Heart right ventricle (tissue), 16 donors: Measurements from ENCODE around the gene GNAI1. TPM values are rescaled to one million over a fixed set of nuclear protein-coding genes. Genes with fewer than 3 reads are reported as not detected.

Experiments
- ATAC-seq, 8 donors: fragments of 200-7000 bp; cut with Tn5 transposase; one replicate each; pipeline ENCODE4 v1.9.1; 2020; ENCODE audit warnings: mild to moderate bottlenecking in 8 of 8, moderate library complexity in 8 of 8, moderate number of reproducible peaks in 1 of 8
- DNase-seq, 2 donors: peaks; one replicate each; pipeline ENCODE4 v3.0.0-alpha.2; 2020
- H3K27ac ChIP-seq, 10 donors: fragments of 200-600 bp; sonication (generic) in 2 of 10; one replicate each; pipeline versions ENCODE4 v1.5.0 to v1.8.0; 2020 to 2022; ENCODE audit warnings: mild to moderate bottlenecking in 3 of 10
- H3K27me3 ChIP-seq, 7 donors: fragments of 200-600 bp; one replicate each; pipeline ENCODE4 v1.8.0; 2021 to 2022; ENCODE audit warnings: mild to moderate bottlenecking in 2 of 7
- H3K36me3 ChIP-seq, 9 donors: fragments of 200-600 bp; sonication (generic) in 1 of 9; one replicate each; pipeline versions ENCODE4 v1.5.0 to v1.8.0; 2020 to 2022; ENCODE audit warnings: mild to moderate bottlenecking in 2 of 9
- H3K4me1 ChIP-seq, 9 donors: fragments of 200-600 bp; sonication (generic) in 1 of 9; one replicate each; pipeline versions ENCODE4 v1.5.0 to v1.8.0; 2020 to 2022; ENCODE audit warnings: mild to moderate bottlenecking in 4 of 9
- H3K4me3 ChIP-seq, 10 donors: fragments of 200-600 bp; sonication (generic) in 2 of 10; one replicate each; pipeline versions ENCODE4 v1.5.0 to v1.8.0; 2020 to 2022; ENCODE audit warnings: mild to moderate bottlenecking in 7 of 10, moderate library complexity in 2 of 10
- H3K9me3 ChIP-seq, 11 donors: fragments of 200-600 bp in 10 of 11; sonication (generic) in 2 of 11; one replicate each; pipeline versions ENCODE4 v1.5.0 to v1.8.0; 2013 to 2022; ENCODE audit warnings: mild to moderate bottlenecking in 2 of 11, control low read depth in 1 of 11, moderate library complexity in 1 of 11
- CTCF ChIP-seq, 9 donors: fragments of 200-600 bp; sonication (generic) in 2 of 9; IDR thresholded peaks; one replicate each; pipeline versions ENCODE4 v1.5.0 to v1.8.0; 2021 to 2022; ENCODE audit warnings: antibody characterized with exemption in 9 of 9, mild to moderate bottlenecking in 5 of 9, moderate library complexity in 1 of 9
- WGBS, 2 donors: extraction: QIAGEN DNeasy Blood & Tissue Kit; methylation state at CpG; one replicate each; pipeline ENCODE4 v1.1.7; 2013; ENCODE audit warnings: inconsistent platforms in 1 of 2; 5-methylcytosine and 5-hydroxymethylcytosine counted together
- intact Hi-C, 10 donors: fragments of 100-400 bp; cut with DNase I; formaldehyde crosslinking; loops; one replicate each; pipeline versions ENCODE4 v1.11.1 to v1.14.2; 2022
- polyA plus RNA-seq, 2 donors: library from polyadenylated mRNA; stranded (reverse); fragments of 200-250 nt; gene quantifications; one replicate each; pipeline ENCODE4 v1.2.3, GENCODE V29; 2013
- total RNA-seq, 10 donors: library from RNA; stranded (reverse); fragmentation: NEBNext Ultra II Directional in 3 of 10; extraction: Animal tissue kit (Norgen Biotek cat#: 25700) in 3 of 10; gene quantifications; one replicate each; pipeline versions ENCODE4 v1.2.1 to v1.2.4, GENCODE V29; 2021 to 2023
- donor health status: Arrhythmogenic right ventricular cardiomyopathy.
- donor health status: ischemic (EF 13 %, LVEDD 7.1; RV severe dilation, severe dysfunction).
- donor health status: healthy with polysubstance abuse.
- donor health status: DM: no; HTN: yes; CAD: no.
- donor health status: DM: no; HTN: no; CAD: no.
- donor health status: ischemic (EF 25% LVEDD 6.9; RV normal size, moderate dysfunction).
- donor health status: ischemic (EF 25% LVEDD 5.7; RV mildly dilated, moderate dysfunction).
- donor health status: healthy.
- donor health status: DM: yes; HTN: yes; CAD: no.
- donor health status: Ischemic cardiomyopathy.
- donor health status: ischemic (EF 35%, LVEDD 5.7; RV mildly dilated, moderate dysfunction).
- donor health status: nonischemic (EF 11% LVEDD 7.7; RV severe dilation, severe dysfunction).
- donor health status: DM: yes; HTN: yes; CAD: no.
- donor health status: PGD.
- donor health status: ischemic (EF 29% LVEDD 5.4; RV normal size, mild dysfunction).
- donor health status: nonischemic (EF 23%, LVEDD 6.1; RV moderate dilation, normal function).

Gene GNAI1
- total and polyA plus RNA-seq, 12 donors, result 5.5 to 19.9 (median 12.5) TPM

GRCh38 chr7:80247891-80248290 is 113.3 kb downstream of the GNAI1 start:
- H3K4me3 ChIP-seq, result no peak overlapping the region
- no peaks in the 10 kb centered on the region for H3K9me3 ChIP-seq
- no peaks in the 10 kb centered on the region for H3K27me3 ChIP-seq
- H3K4me1 ChIP-seq, result peaks cover 0 to 17% (median 7%) of the 10 kb centered on the region in 9 donors
- no peak overlapping the region for H3K27ac ChIP-seq
- intact Hi-C loops, result no loop called here
- no peaks in the 10 kb centered on the region for H3K36me3 ChIP-seq
- TF ChIP-seq CTCF (IDR thresholded peaks at IDR 0.05), result no peak
- WGBS, 2 donors, result 95 to 96% methylated on average over 4 of the region's 4 CpGs
- DNase-seq (no peak), ATAC-seq (no peak)

GRCh38 chr7:80249184-80249583 is 114.6 kb downstream of the GNAI1 start:
- TF ChIP-seq CTCF (IDR thresholded peaks at IDR 0.05), result no peak
- intact Hi-C loops, result no loop called here
- no peak for ATAC-seq

GRCh38 chr7:80249619-80250295 is 115.1 kb downstream of the GNAI1 start:
- Histone ChIP-seq H3K27ac (no peak overlapping the region), H3K27me3 (no peaks in the 10 kb centered on the region), H3K4me3 (no peak overlapping the region), H3K4me1 (peaks cover 0 to 8% (median 3%) of the 10 kb centered on the region in 9 donors), H3K9me3 (no peaks in the 10 kb centered on the region), H3K36me3 (no peaks in the 10 kb centered on the region)
- no peak for TF ChIP-seq CTCF (IDR thresholded peaks at IDR 0.05)
- intact Hi-C loops, result no loop called here
- no peak for ATAC-seq
- 31 to 61% methylated on average over 2 of the region's 2 CpGs for WGBS, 2 donors
- DNase-seq, result no peak

More at GRCh38 chr7:80249184-80249583, 114.6 kb downstream of the GNAI1 start:
- Histone ChIP-seq H3K36me3 (no peaks in the 10 kb centered on the region), H3K4me3 (no peak overlapping the region), H3K27ac (no peak overlapping the region), H3K9me3 (no peaks in the 10 kb centered on the region), H3K4me1 (peaks cover 0 to 13% (median 7%) of the 10 kb centered on the region in 9 donors), H3K27me3 (no peaks in the 10 kb centered on the region)
- no peak for DNase-seq

GRCh38 chr7:80253237-80253636 is 118.6 kb downstream of the GNAI1 start:
- no peak for ATAC-seq
- intact Hi-C loops, result no loop called here

More at GRCh38 chr7:80253237-80253636, 118.6 kb downstream of the GNAI1 start:
- no peaks in the 10 kb centered on the region for H3K9me3 ChIP-seq
- TF ChIP-seq CTCF (IDR thresholded peaks at IDR 0.05), result no peak
- H3K36me3 ChIP-seq, result no peaks in the 10 kb centered on the region
- WGBS, 2 donors, result 97 to 98% methylated on average over 4 of the region's 4 CpGs
- no peaks in the 10 kb centered on the region for H3K27me3 ChIP-seq
- DNase-seq, result no peak
- no peak overlapping the region for H3K27ac ChIP-seq
- no peak overlapping the region for H3K4me3 ChIP-seq
- H3K4me1 ChIP-seq, result no peaks in the 10 kb centered on the region
